GM12873 (cell line): ENCODE results near the gene ZBTB7B.

Experiments used
- TF ChIP-seq, protein P1 (sequence below): IDR thresholded peaks from 2 replicates; pipeline ENCODE4 v1.5.1; 2012; ENCODE audit warnings: low read depth, mild to moderate bottlenecking, moderate library complexity, low read length, control low read depth; ENCODE audit not compliant: insufficient read depth; ENCODE audit errors: missing control alignments

ZBTB7B gene

DNA sequence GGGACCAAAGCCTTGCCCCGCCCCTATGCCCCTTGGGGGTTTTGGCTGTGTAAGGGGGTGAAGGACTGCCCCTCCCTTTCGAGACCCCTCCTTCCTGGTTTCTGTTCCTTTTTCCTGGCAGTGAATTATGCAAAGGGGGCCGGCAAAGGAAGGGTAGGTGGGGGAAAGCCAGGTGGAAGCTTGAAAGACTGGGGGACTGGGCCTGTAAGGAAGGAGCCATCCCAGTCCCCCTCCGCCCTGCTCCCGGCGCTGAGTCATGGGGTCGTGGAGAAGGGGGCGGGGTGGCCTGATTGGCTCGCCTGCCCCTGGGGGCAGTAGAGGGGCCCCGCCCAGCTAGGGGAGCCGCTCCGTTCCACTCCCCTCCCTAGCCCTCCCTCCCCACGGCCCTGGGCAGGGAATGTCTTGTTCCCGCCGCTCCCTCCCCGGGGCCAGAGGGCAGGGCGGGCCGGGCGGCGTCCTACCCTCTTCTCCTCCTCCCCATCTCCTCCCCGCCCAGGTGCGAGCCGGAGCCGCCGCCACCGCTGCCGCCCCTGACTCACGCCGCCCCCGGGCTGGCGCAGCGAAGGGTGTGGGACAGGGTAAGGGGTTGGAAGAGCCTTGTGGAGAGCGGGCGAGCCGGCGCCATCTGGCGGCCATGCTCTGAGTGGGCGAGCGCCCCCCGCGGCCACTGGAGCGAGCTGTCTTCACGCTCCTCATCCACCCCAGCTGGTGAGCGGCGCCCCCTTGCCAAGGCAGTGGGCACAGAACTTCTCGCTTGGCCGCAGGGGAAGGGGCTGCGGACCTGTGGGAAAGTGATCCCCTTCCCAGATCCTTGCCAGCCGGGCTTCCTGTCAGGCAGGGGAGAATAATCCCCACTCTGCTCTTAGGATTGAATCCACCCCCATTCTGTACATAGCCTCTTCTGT is 14.7 kb downstream of the ZBTB7B start:
- TF ChIP-seq, protein P1, sequence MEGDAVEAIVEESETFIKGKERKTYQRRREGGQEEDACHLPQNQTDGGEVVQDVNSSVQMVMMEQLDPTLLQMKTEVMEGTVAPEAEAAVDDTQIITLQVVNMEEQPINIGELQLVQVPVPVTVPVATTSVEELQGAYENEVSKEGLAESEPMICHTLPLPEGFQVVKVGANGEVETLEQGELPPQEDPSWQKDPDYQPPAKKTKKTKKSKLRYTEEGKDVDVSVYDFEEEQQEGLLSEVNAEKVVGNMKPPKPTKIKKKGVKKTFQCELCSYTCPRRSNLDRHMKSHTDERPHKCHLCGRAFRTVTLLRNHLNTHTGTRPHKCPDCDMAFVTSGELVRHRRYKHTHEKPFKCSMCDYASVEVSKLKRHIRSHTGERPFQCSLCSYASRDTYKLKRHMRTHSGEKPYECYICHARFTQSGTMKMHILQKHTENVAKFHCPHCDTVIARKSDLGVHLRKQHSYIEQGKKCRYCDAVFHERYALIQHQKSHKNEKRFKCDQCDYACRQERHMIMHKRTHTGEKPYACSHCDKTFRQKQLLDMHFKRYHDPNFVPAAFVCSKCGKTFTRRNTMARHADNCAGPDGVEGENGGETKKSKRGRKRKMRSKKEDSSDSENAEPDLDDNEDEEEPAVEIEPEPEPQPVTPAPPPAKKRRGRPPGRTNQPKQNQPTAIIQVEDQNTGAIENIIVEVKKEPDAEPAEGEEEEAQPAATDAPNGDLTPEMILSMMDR = peak; percentile 100

DNA sequence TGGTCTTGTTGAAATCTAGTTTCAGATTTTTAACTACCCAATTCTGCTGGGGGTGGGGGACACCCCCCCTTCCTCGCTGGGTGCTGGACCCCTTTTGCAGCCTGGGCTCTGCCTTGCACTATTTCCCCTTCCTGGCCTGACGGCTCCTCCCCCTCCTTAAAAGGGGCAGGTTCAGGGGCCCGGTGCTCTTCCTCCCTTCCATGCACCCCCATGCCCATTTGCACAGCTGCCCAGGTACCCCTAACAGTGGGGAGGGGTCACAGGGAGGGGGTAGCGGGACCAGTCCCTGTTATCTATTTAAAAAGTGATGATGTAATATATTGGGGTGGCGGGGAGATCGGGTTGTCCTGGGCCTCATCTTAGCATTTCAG is 15.3 kb downstream of the ZBTB7B start:
- TF ChIP-seq, protein P1 = no peak

DNA sequence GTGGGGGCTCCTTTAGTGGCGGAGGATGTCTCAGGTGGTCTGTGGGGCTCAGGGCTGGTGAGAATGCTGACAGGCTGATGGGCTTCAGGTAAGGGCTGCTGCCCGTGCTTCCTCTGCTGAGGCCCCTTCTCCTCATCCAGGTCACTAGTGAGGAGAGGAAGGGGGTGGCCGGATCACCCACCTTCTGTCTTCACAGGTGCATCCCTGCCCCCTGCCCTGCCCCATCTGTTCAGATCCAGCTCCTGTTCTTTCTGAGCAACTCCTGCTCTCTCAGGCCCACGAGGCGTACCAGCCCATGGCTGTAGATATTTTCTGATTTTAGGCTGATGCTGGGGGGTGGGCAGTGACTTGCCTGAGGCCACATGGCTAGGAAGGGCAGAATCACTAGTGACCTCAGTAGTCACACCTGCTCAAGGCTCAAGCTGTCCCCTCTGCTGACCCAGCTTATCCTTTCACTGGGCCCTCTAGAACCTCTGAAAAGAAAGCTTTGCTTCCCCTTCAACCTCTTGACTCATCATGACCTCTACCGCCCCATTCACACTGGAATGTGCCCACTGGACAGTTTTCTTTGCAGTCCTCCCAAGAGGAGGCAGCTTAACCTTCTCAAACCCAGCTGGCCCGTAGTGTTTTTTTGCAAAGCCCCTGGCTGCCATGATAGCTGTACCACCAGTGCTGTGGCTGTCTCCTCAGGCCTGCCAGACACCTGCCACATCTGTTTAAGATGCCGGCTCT is 16.2 kb downstream of the ZBTB7B start:
- TF ChIP-seq, protein P1 = no peak

DNA sequence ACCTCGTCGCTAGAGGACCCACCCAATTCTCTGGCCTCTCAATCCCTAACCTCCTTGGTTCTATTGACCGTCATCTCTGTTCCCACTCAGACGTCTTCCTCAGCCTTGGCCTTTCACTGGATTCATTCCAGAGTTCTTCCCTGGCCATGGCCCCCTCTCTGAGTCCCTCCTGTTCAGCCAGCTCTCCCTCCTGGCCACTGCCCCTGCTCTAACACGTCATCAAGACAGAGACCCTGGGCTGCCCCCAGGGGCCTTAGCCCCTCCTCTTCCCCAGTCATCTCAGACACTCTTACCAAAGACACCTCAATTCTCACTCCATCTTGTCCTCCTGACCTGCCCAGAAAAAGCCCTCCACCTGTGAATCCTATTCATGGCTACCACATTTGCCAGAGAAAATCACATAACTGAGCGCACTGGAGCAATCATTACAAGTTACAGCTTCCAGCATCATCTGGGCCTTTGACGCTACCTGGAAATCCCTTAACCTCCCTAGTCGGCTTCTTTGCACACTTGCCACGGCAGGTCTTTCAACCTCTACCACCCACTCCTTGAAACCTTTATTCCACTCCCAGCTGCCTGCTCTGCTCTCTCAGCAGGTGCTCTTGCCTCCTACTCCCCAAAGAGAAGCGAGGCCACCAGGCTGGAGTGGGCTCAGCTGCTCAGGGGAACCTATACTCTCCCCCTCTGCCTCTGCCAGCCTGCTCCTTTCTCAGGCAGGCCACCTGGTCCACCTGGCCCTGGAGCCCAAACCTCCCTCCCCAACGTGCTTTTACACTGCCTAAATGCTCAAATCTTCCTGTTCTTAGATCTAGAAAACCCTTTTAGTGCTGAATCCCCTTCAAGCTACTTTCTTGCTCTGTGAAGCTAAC is 17.0 kb downstream of the ZBTB7B start:
- TF ChIP-seq, protein P1 = no peak

DNA sequence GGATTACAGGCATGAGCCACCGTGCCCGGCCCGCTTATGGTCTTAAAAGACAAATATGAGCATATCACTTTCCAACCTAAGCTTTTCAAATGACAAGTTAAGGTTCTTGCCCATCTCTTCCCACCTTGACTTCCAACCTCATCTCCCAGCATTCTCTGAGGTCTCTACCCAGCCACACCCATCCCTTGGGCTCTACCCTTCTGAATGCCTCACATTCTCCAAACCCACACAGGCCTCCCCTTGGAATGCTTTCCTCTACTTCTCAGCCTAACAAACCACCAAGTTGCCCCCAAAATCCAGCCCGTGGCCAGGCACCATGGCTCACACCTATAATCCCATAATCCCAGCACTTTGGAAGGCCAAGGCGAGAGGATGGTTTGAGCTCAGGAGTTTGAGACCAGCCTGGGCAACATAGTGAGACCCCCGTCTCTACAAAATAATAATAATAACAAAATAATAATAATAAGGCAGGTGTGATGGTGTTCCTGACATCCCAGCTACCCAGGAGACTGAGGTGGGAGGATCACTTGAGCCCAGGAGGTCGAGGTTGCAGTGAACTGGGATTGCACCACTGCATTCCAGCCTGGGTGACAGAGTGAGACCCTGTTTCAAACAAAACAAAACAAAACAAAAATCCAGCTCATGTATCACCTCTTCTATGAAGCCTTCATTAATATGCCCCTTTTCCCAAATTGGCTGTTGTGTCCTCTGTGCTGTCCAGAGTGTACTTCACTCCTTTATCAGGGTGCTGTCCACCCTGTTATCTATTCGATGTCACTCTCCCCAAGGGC is 19.7 kb downstream of the ZBTB7B start:
- TF ChIP-seq, protein P1 = no peak

DNA sequence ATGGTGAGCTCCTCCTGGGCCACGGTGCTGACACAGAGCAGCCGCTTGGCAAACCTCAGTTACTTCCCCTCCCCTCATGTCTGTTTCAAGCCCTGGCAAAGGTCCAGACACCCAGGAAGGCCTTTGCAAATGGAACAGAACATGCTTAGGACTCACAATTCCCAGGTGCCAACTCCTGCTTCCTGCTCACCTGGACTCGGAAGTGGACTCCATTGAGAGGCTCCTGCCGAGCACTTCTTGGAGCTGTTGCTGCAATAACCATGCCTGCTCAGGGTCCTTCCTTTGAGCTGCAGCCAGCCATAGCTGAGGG is 20.3 kb downstream of the ZBTB7B start:
- TF ChIP-seq, protein P1 = no peak
